Activated CD8-positive, alpha-beta memory T cell treated with anti-CD3 and anti-CD28 coated beads, Interleukin-2, amount 50 U/mL, for 1 hour (primary cell): ENCODE results near the gene SLC25A24.
"Not testable (repeated sequence)": the region's sequence is repeated elsewhere in the genome, so short reads cannot be mapped to it uniquely, and the experiment has no call there.

Experiments used
- DNase-seq: peaks from one replicate; pipeline ENCODE4 v3.0.0-alpha.2; 2020; ENCODE audit errors: extremely low read depth

The SLC25A24 gene

GRCh38 chr1:108140177-108140576 is 60.0 kb downstream of the SLC25A24 start:
- DNase-seq: no peak

GRCh38 chr1:108139555-108139954 is 60.6 kb downstream of the SLC25A24 start:
- not testable (repeated sequence) for DNase-seq

- not testable (repeated sequence) for DNase-seq
Observed at GRCh38 chr1:108133148-108133547, 67.0 kb downstream of the SLC25A24 start.

DNA sequence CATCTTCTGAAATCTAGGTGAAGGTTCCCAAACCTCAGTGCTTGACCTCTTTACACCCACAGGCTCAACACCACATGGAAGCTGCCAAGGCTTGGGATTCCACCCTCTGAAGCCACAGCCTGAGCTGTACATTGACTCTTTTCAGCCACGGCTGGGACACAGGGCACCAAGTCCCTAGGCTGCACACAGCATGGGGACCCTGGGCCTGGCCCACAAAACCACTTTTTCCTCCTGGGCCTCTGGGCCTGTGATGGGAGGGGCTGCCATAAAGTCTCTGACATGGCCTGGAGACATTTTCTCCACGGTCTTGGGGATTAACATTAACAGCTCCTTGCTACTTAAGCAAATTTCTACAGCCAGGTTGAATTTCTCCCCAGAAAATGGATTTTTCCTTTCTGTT is 67.8 kb downstream of the SLC25A24 start:
- not testable (repeated sequence) for DNase-seq

- DNase-seq: not testable (repeated sequence)
Observed at GRCh38 chr1:108131281-108131680, 68.9 kb downstream of the SLC25A24 start.

DNA sequence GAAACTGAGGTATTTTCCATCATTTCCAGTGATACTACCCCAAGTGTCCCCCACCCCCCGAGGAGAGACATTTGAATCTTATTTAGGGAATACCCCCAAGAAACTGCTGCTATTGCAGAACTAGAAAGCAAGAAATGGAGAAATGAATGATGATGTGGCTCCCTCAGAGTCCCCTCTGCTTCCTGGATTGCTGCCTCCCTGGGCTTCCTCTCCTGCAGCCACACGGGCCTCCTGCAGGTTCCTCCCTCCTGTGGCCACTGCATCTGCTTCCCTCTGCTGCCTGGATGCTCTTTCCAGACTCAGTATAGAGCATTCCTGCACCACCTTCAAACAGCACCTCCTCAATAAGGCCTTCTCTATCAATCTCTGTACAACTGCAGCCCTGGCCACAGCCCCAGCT is 69.3 kb downstream of the SLC25A24 start:
- no peak for DNase-seq

DNA sequence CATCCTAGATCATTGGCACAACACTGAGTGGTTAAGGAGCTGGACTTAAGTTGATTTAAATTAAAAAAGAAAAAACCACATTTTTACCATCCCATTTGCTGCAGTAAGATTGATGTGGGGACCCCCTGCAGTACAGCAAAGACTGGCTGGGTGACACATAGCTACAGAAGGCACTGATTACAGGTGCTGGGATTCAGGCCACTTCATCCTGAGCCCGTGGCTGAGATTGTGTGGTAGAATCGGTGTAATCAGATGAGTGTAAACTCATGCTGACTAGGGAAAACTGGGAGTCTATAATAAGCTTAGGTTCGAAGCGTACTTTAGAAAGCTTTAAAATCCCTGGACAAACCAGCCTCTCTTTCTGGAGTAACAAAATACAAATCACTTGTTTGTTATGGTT is 70.1 kb downstream of the SLC25A24 start:
- DNase-seq: no peak

DNA sequence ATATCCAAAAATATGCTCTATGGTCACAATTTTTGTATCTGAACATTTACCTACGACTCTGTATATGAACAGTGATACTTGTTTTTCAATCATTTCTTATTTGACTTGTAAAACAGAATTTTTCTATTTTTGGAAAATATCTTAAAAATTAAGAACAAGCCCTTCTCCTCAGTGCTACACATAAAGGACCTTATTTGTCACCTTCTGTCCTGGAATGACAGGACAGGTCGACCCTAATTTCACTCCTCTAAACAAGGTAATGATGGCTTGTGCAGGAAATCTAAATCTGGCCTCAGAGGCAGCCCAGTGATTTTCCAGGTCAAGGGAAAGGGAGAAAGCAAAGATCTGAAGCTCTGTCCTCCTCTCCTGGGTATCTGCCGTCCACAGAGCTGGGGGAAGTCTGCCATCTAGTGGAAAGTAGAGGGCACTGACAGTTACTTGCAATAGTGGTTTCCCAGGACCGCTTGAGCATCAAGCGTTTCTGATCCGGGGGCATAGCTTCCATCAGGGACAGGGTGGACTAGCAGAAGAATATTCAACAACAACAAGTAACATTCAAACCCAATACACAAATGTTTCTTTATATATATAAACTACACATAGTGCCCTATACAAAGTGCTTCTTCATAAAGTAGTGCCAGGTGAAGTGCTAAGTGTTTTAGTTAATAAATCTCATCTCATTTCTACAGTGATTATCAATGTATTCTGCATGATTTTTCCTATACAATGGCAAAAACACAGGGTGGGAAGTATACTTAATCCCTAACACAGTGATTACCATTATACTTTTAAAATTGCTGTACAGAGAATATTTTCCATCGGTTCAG is 74.6 kb downstream of the SLC25A24 start:
- peak; percentile 36 for DNase-seq

DNA sequence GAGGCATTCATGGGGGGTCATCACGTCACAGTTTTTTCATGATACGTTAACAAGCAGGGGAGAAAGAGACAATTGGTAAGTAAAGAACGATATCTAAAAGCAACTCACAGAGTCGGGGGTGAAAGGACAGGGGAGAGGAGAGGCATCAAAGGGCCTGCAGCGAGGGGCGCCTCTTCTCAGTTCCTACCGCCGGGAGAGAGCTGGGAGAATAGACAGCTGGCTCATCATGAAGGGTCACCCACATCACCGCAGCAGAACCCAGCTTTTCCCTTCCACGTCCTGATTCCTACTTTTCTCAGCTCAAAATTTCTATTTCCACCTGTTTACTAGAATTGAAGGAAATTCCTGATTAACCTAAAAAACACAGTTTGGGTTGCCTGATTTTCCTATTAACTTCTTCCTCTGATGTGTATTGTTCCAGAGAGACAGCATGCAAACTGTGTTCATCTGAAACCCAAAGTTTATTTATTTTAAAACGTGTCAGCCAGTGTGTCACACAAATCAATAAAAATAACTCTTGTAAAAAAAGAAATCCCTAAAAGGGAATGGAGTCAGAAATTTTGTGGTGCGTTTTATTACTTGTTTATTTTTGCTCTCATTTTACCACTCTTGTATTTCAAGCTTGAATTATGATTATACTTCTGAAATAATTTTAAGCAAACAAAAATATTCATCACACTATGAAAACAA is 75.4 kb downstream of the SLC25A24 start:
- no peak for DNase-seq

- DNase-seq: no peak
Observed at GRCh38 chr1:108124023-108124422, 76.1 kb downstream of the SLC25A24 start.

DNA sequence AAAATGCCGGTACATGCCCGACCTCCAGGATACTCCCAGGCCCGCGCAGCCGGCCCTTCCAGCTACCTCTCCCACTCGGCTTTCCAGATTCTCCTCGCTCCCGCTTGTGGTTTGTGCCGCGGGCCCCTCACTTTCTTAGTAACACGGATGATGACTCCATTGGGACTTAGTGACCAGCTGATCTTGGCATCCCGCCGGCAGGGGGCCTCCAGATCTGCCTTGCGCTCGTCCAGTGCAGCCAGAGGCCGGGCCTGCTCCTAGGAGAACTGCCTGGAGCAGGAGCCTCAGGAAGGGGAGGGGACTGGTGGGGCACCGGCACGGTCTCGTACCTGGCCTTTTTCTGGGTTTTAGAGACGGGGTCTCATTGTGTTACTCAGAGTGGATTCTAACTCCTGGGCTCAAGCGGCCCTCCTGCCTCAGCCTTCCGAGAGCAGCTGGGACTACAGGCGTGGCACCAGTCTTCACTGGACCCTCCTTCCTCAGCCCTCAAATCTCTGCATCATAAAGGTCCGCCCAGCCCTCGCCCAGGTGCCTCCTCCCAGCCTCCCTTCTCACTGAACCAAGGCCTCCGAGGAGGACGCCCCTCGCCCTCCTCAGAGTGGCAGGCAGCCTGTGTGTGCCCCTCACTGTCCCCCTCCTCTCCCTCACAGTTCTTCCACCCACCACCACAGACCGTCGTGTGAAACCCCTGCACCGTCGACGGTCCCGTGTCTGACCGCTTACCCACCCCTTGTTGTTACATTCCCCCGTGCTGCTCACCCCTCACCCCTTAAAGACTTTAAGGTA is 78.6 kb downstream of the SLC25A24 start:
- no peak for DNase-seq

DNA sequence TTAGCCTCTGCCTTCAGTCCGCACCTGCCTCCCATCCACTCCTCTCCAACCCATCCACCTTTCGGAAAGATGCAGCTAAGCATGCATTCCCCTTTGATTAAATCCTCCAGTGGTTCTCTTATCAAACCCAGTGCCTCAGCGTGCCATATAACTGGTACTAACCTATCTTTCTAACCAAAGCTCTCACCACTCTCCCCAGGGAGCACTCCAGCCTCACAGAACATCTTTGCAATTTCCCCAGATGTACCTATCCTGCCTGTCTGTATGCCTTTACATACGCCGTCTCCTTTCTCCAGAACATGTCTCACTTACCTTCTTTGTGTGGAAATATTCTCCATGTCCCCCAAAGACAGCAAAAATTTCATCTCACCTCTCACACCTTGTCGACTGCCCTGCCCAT is 80.0 kb downstream of the SLC25A24 start:
- no peak for DNase-seq

GRCh38 chr1:108119500-108119899 is 80.6 kb downstream of the SLC25A24 start:
- DNase-seq: no peak

DNA sequence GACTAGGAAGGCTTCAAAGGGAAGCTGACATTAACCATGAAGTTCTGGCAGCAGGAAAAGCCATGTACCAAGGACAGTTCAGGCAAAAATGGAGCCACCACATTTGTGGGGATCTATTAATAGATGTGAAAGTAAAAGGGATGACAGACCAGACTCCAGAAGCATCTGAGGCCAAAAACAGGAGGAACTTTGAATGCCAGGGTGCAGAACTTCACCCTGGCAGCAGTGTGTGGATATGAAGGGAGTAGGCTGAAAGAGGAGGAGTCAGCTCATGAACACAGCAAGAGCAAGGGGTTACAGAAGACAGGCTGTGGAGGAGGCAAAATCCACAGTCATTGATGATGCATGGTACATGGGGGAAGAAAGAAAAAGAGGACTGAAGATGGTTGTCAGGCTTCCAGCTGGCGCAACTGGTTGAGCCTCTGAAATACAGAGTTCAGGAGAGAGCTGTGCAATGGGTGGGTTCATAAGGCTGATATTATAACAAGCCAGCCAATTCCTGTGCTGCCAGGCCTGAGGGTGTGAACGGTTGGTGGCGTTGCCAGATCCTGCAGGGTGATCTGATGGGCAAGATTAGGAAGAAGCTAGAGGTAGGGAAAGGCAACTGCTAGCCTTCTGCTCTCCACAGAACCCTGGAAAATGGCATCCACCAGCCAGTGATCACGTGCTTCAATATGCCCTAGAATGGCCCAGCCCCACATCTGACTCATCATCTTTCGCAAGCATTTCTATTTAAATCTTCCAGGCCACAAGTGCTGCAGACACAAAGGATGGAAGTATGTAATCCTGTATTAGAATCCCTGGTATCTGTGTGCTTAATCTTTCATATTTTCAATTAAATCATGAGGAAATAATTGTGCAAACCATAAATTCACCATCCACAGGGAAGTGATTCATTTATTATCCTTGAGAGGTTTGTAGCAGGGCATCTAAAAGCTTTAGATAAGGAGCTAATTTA is 81.9 kb downstream of the SLC25A24 start:
- DNase-seq: no peak

- DNase-seq: no peak
Observed at GRCh38 chr1:108117237-108117636, 82.9 kb downstream of the SLC25A24 start.

- no peak for DNase-seq
Observed at GRCh38 chr1:108114033-108114599, 86.0 kb downstream of the SLC25A24 start.

GRCh38 chr1:108113496-108113895 is 86.6 kb downstream of the SLC25A24 start:
- DNase-seq: no peak

- no peak for DNase-seq
Observed at GRCh38 chr1:108109295-108109973, 90.7 kb downstream of the SLC25A24 start.

DNA sequence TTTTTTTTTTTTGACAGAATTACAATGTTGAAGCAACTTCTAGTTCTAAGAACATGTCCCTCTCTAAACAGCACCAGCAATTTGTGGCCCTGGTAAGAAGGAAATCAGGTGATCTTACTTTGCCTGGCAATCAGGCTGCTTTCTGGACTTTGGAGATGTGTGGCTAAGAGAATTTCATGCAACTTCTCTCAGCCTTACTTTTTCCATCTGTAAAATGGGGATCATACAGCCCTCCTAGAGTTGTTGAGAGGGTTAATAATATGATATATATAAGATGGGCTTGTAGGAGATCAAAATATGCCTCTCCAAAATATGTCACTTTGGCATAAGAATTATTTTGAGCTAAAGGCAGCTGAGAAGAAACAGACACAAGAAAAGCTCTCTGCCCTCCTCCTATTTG is 92.0 kb downstream of the SLC25A24 start:
- no peak for DNase-seq

GRCh38 chr1:108107658-108108057 is 92.5 kb downstream of the SLC25A24 start:
- DNase-seq: peak; percentile 7
